Stimulated activated CD4-positive, alpha-beta T cell treated with anti-CD3 and anti-CD28 coated beads, Interleukin-1b, Interleukin-23, amount 100 ng/mL, for 24 hours (primary cell): ENCODE results near the gene ATP11A.

Experiments
- DNase-seq, 4 experiments: peaks; one replicate each; pipeline ENCODE4 v3.0.0-alpha.2; 2020; ENCODE audit warnings: low read depth in 4 of 4, low spot score in 1 of 4

ATP11A gene

DNA sequence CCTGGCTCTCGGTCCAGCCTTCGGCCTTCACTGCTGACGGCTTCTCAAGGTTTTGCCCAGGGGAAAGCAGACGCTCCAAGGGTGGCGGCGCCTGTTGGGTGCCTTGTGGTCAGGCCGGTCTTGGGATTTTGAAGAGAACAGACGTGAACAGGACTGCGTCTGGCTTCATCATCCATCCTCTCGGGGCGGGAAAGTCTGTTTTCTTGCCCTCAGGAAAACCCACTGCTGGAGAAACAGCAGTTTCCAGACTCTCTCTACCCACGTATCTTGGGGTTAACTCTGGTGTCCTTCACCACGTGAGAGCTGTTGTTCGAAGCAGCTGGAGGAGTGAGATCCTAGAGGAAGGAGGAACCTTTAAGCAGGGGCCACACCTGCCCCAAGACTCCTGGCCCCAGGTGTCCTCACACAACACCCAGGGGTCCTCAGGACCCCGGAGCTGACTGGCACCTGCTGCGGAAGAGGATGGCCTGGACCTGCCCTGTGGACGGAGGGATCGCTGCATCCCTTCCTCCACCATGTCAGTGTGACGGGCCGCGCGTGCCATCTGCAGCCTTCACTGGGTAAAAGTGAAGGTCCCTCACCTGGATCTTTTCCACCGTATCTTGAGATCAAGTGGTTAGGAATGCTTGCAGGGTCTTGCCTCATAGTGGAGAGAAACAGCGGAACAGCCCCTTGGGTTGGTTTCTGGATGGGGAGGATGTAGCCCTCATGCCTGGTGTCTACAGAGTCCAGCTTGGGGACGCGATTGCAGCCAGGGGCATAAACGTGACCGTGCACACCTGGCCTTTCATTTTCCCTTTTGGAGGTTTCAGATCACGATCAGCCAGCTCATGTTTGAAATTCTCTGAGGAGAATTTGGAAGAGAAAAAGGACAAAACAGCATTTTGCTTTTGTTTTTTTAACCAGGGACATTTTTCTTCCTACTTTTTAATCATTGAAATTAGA, 209.7 kb downstream of the ATP11A start:
- no peak for DNase-seq

DNA sequence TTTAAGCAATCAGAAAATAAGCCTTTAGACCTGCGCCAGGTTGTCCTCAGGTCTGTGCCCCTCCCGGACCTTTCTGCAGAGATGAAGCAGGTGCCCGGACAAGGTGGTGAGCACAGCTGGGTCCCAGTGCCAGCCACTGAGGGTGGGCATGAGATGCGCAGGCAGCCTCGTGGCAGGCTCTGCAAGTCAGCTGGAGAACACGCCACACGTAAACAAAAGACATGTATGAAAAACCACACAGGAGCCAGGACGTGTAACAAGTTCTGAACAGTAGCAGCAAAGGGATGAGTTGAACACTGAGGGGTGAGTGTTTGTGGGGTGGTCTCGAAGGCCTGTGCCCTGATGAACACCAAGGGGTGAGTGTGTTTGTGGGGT, 210.4 kb downstream of the ATP11A start:
- no peak for DNase-seq

DNA sequence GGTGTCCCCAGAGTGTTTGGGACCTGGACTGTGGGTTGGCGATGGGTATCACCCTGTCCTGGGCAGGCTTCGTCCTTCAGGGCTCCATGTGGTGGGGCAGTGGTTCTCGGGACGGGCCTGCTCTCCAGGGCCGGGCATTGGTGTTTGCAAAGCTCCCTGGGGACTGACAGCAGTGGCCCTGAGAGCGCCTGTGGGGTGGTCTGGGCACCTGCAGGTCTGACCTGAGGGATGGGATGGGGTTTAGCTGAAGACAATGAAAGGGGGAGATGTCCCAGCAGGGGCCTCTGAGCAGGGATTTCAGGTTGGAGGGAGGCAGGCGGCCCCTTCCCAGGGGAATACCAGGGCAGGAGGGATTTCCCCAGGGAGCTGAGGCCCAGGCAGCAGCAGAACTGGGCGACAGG, 210.9 kb downstream of the ATP11A start:
- DNase-seq: no peak

DNA sequence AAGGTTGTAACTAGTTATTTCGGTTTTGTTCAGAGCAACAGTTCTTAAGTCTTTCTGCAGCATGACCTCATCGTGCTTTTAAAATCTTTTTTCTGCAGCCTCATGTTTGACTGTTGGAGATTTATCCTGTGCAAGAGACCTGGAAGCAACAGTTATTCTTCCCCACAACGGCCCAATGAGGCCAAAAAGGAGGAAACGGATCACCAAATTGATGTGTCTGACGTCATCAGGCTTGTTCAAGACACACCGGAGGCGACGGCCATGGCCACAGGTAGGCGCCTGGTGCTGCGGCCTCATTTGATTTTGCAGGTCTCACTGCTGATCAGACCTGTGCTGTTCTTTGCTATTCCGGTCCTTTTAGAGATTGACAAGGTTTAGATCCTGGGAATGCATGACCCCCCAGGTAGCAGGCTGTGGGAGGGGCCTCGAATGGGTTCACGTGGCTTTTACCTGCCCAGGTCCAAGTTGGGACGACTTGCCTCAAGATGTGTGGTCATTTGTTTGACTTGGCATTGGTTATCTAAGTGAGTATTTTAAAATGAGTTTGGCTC, 212.3 kb downstream of the ATP11A start:
- no peak for DNase-seq

DNA sequence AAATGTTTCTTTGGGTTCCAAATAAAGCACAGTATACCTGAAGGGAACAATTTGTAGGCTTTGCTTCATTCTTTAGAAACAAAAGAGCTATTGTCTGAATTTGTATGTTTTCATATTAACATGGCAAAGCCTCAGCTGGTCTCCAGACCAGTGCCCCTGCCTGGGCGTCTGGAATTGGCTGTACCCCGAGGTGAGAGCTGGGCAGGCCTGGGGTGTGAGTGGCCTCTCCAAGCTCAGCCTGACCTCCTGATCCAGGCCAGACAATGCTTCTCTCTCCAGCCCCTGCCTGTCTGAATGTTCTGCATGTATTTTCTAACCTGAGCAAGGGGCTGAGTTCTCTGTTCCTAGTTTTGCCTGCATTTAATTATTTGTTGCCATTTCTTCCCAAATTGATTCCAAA, 212.8 kb downstream of the ATP11A start:
- no peak for DNase-seq

DNA sequence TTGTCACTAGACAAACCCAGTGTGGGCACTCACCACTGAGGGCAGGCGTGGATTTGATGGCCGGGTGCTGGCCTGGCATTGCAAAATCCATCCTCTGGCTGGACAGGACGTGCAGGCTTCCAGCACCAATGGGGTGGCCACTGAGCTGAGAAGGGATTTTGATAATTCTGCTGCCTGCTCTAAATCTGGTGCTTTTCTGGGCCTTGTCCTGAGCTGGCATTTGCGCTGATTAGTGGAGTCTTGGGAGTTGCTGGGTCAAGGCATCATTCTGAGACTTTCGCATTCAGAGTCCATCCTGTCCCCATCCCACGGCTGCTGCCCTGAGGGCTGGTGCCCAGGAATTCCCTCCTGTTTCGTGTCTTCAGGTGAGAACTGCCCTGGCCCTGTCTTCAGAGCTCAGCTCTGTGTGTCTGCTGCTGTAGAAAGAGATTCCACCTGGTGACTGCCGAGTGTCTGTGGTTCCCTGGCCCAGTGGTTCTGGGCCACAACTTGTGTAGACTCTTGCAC, 213.3 kb downstream of the ATP11A start:
- DNase-seq: no peak

DNA sequence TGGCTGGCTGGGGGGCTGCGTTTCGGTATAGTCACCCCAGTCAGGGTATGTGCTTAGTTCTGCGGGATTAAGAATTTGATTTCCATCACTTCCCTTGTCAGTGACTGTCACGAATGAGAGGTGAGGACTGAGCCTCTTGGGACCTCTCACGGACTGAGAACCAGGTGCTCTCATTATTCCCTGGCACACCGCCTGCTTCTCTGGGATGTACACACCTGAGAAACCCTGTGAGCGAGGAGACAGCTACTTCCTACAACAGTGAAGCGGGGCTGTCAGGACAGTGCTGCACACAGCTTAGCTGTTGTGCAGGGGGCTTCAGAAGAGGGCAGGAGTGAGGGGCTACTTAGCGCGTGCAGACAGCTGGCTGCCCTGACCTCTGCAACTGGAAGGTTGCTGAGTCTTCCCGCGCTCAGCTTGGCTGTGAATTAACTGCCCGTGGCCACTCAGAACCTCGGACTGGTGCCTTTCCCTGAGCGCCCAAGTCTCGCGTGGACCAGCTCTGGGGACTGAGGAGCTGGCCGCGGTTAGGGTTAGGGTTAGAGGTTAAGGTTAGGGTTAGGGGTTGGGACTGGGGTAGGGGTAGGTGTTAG, 213.9 kb downstream of the ATP11A start:
- DNase-seq: no peak

DNA sequence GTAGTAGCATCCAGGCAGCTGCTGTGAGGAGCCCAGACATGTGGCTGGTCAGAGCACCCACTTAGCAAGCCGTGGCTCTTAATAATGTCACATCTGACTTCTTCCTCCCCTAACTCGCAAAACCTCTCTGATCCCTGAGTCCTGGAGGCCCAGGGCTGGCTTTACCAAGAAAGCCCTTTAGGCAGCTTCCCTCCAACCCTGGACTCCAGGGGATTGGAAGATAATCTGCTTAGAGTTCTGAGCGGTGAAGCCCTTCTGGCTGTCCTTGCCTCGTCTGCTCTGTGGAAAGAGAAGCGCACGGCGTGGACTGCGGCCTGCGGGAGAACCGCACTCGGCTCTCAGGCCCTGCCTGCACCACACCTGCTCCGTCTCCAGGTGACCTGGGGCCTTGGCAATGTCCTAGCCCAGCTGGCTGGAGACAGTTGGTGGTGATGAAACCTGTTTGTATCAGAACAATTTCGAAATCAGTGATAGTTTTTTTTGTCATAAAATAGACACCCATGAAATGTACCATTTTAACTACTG, 214.7 kb downstream of the ATP11A start:
- DNase-seq: no peak

DNA sequence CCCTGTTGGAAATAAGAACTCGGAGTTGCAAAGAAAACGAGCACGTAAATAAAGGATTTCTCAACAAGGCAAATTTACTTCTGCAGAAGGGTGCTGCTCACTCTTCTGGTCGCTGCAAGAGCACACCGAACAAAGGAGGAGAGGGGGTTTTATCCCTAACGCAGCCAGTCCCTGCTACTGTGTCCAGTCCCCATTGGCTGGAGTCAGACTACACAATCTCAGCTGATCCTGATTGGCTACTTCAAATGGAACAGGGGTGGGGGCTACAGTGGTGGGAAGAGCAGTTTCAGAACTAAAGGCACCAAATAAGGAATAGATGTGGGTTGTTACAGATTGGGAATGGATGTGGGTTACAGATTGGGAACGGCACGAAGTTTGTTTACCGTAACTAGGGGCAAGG, 215.2 kb downstream of the ATP11A start:
- DNase-seq: no peak

DNA sequence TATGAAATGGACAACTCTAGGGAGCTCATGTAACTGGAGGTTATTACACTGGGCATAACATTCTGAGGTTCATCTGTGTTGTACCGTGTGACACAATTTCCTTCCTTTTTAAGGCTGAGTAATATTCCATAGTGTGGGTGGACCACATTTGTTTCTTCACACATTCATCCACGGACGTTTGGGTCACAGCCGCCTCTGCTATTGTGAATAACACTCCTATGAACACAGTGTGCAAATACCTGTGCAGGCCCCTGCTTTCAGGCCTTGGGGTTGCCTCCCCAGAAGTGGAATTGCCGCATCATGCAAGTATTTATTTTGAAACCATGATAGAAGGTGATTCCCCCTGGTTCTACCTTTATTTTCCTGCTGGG, 215.8 kb downstream of the ATP11A start:
- no peak for DNase-seq

DNA sequence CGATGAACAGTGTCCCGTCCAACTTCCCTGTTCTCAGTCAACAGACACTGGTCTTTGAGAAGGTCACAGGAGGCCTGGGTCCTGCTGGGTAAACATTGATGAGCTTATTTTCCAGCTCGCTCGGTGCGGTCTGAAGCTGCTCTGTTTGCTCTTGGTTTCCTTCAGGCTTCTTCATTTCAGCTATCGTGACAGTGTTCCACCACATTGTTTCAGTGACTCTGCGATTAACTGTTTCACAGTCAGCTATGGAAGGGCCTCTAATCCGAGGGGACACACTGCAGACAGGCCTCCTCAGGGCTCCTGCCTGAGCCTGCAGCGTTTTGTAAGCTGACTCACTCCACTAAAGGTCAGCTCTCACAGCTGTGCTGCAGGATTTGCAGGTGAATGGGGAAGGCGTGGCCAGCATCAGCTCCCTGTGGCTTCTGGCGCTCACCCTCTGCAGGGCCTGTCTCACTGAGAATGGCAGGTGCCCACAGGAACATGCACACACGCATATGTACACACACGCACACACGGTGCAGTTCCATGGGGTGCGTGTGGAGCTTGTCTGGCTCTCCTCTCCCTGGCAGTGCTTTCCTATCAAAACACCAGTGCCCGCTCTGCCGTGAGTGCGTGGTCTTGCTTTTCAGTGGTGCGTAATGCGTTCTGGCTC, 216.3 kb downstream of the ATP11A start:
- no peak for DNase-seq

DNA sequence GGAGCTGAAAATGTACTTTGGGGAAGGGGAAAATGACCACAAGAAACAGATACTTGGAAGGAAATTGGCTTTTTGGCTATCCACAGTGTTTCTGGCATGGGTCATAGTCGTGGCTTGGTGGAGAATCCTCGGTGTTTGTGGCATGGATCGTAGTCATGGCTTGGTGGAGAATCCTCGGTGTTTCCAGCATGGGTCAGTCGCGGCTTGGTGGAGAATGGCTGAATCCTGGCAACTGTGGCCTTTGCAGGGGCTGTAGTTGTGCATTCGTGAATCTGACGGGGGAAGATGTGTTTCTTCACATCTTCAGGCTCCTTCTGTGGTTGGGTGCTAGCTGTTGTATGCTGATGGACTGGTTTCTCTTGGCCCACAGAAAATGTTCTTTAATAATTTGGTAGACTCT, 217.4 kb downstream of the ATP11A start:
- DNase-seq: no peak

DNA sequence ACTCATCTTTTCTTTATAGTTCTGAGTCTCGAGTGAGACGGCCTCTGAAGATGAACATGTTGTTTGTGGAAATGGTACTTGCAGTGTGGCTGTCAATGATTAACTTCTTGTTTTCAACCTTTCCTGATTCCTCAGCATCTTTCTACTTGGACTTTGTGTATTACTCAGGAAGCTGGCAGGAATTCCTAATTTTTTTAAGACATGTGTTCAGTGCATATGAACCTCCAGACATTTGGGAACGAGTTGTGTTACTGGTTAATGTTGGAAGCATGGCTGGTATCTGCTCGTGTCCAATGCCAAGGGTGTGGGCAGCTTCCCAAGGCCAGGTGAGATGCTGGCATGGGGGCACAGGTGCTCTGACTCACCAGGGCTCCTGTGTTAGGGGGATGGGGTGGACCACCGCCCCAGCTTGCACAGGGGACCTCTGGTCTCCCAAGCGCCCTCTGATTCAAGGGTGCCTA, 218.1 kb downstream of the ATP11A start:
- DNase-seq: no peak

DNA sequence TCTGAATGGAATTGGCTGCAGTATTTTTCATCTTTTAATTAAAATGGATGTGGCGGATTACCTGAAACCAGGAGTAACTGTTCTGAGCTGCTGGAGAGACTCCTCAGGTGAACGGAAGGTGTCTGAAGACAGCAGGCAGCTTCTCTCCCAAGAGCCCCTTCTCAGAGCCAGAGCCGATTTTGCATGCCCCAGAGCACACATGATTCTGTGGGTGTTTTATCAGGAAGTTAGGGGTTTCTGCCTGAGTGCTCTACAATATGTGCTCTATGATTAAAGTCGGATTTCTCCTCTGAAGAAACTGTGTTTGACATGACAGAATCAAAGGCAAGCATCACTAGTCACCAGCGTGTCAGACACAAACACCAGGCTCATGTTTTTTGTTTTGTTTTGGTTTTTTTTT, 218.5 kb downstream of the ATP11A start:
- no peak for DNase-seq

DNA sequence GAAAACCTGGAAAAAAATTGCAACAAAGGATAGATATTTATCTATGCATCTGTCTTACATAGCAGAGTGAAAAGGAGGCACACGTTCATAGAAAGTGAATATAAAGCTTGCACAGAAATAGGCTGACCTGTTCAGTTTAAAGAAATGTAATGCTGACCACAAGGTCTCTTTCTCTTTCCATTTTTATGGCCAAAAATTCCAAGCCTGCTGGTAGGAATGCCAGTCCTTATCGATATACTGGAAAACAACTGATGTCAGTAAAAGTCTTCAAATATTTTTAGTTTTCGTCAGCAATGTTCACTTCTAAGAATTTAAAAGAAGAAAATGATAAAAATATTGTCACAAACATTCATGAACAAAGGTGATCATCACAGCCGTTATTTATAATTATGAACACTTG, 220.2 kb downstream of the ATP11A start:
- DNase-seq: no peak

DNA sequence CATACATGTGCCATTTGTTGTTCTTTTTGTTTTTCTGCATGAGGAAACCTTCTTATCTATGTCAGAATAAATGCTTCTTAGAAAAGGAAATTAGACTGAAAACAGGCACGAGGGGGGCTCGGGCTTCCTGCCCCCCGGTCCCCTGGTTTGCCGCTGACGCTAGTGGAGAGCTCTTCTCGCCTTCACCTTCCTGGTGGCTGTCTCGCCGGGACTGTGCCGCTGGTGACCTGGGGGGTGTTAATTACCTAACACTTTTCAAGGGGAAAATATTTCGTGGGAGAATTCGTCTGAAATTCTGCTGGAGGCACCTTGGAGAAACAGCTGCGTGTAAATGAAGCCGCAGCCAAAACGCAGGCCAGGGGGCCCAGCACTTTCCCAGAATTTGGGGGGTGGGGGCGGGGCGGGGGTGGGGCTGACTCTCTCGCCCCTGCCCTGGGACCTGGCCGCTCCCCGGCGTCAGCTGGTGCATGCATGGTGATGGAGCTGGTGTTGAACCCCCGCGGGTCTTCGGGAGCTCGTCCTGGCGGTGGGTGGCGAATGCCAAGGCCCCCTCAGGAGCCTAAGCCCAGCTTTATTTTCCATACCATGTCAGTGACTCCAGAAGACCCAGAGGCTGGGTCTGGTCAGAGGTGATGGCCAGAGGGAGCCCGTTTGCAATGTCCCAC, 220.9 kb downstream of the ATP11A start:
- no peak for DNase-seq

DNA sequence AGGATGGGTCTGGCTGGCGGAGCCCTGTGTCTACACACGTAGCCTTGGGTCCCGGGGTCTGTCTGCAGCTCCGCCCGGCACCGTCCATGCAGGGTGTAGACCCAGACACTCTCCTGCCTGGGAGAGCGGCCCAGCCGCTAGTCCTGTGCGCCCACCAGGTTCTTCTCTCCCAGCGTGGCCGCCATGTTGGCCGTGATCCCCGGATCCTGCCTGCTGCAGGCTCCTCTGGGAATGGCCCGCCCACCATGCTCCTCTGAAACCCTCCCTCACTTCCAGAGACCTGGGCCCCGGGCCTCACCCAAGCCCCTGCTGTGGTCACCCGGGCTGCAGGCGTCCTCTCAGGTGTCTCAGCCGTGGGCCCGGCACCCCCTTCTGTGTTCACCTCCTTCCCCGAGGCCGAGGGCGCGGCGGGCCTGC, 221.5 kb downstream of the ATP11A start:
- DNase-seq: no peak

DNA sequence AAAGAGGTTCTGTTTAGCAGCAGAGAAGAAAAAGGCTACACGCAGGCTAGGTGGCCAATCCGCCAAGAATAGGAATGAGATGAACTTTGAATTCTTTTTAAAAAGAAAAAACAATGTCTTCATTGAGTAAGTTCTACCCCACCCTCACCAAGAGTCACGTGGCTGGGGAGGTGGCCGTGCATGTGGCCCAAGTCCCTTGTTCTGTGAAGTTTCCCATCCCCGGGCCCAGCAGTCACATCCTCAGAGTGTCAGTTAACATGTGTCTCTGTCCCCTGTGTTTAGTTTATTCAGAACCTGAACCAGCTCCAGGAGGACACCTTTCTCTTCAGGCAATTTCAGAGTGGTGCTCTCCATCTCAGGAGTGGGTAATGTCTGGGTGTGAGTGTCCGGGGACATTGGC, 222.0 kb downstream of the ATP11A start:
- DNase-seq: no peak

DNA sequence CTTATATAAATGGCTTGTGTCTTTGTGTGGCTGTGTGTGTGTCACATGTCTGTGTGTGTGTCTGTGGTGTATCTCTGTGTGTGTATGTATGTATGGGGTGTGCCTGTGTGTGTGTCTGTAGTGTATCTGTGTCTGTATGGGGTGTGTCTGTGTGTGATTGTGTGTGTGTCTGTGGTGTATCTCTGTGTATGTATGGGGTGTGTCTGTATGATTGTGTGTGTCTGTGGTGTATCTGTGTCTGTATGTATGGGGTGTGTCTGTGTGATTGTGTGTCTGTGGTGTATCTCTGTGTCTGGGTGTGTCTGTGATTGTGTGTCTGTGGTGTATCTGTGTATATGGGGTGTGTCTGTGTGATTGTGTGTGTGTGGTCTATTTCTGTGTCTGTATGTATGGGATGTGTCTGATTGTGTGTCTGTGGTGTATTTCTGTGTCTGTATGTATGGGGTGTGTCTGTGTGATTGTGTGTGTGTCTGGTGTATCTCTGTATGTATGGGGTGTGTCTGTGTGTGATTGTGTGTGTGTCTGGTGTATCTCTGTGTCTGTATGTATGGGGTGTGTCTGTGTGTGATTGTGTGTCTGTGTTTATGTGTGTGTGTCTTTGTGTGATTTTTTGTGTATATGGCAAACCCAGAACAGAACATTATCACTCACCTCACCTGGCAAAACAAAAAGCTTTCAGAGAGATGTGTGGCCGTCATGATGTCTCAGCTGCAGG, 223.0 kb downstream of the ATP11A start:
- no peak for DNase-seq

DNA sequence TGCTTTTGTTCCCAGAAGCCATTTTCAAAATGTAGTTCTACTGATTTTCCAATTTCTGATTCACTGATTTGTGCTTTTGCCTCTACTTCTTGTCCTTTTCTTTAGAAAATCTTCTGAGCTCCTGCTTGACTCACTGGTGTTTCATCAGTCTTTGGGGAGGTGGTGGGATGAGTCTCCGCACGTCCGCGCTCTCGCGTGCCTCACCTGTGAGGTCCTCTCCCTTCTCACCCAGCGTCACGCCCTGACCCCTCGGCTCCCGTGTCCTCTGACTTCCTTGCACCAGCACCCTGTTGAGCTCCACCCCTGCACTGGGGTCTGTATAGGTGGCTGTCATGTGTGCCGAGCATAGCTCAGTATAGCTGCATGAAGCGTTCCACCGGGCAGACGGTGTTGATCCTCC, 226.5 kb downstream of the ATP11A start:
- DNase-seq: no peak
